ENCODE results near the gene NRF1. TPM values are rescaled to one million over a fixed set of nuclear protein-coding genes. Genes with fewer than 3 reads are reported as not detected.

Gene NRF1
- total and polyA plus RNA-seq, 2 of the 8 experiments (the other 6 are each of a cell fraction or from before 2014, with no cell fraction given) = 18.2 to 21.4 TPM

DNA sequence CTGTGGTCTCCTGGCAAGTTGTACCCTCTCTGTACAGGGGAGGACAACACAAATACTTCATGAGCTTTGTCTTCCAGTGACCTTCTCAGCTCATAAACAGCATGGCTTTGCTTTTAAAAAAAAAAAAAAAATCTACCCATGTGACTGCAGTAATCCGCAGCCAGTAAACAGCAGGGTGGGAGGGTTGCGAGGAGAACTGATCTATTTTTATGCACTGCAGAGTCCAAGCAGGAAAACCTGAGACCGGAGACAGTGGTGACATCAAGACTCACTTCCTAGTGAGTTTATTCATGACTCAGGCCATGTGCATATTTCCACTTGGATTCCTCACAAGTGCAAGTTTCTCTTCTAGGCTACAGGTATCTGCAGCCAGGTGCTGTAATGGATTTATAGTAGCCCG is 127.9 kb downstream of the NRF1 start:
- H2BK120ac ChIP-seq (replicated peaks; ENCODE audit: low read depth, low read length) = no peak overlapping the region
- CTCF ChIA-PET (ENCODE audit: partially characterized antibody) = interaction anchor here (0.6 to 1.2 kb wide), 5 partner anchors 34 to 96 kb away, joined by 3 read pairs; no protein-coding TSS in a partner anchor

More for the DNA sequence above, 127.9 kb downstream of the NRF1 start:
- H3K27me3 ChIP-seq (replicated peaks in 1 of 4; ENCODE audit: control insufficient read depth in 3 of 4, extremely low read depth in 1 of 4, insufficient read depth in 3 of 4, low read length in 3 of 4) = no peaks in the 10 kb centered on the region
- H2BK12ac ChIP-seq (ENCODE audit: low read depth, low read length) = no peak overlapping the region
- no peaks in the 10 kb centered on the region for H3K79me2 ChIP-seq (ENCODE audit: control insufficient read depth in 1 of 2, insufficient read depth in 2 of 2, low read length in 2 of 2)
- FAIRE-seq (no peak), DNase-seq (ENCODE audit: low read depth in 1 of 2, low spot score in 2 of 2) (no peak)
- H2BK5ac ChIP-seq (ENCODE audit: low read depth, low read length) = no peak overlapping the region
- peaks cover 7 to 15% (median 10%) of the 10 kb centered on the region in 4 experiments; a peak in 6 of 7 replicates for H3K4me1 ChIP-seq (replicated peaks in 1 of 4; ENCODE audit: control insufficient read depth in 3 of 4, insufficient read depth in 4 of 4, low read length in 3 of 4)
- H3K18ac ChIP-seq (ENCODE audit: extremely low read depth, low read length) = no peak overlapping the region
- no peak for TF ChIP-seq HDAC2 (IDR thresholded peaks at IDR 0.05; ENCODE audit: borderline replicate concordance in 1 of 2, low read depth in 2 of 2, low read length in 2 of 2)
- no peak for TF ChIP-seq RXRA (IDR thresholded peaks at IDR 0.05; ENCODE audit: insufficient read depth, low read depth, low read length)
- TF ChIP-seq SIRT6 (IDR thresholded peaks at IDR 0.05; ENCODE audit: low read length) = no peak
- no peak for TF ChIP-seq TEAD4 (IDR thresholded peaks at IDR 0.05; ENCODE audit: low read depth, low read length)
- TF ChIP-seq EP300 (IDR thresholded peaks at IDR 0.05; ENCODE audit: borderline replicate concordance in 1 of 2, low read depth in 2 of 2, low read length in 2 of 2) = no peak
- TF ChIP-seq CHD2 (IDR thresholded peaks at IDR 0.05; ENCODE audit: low read length) = no peak
- no peak for TF ChIP-seq GABPA (IDR thresholded peaks at IDR 0.05; ENCODE audit: borderline replicate concordance, insufficient read depth, low read length)
- no peak for TF ChIP-seq HDAC6 (IDR thresholded peaks at IDR 0.05; ENCODE audit: low read depth, low read length)
- no peak for TF ChIP-seq SIX5 (IDR thresholded peaks at IDR 0.05; ENCODE audit: low read depth, low read length)
- H2AK5ac ChIP-seq (ENCODE audit: low read depth, low read length) = no peak overlapping the region
- no peaks in the 10 kb centered on the region for H4K20me1 ChIP-seq (replicated peaks in 1 of 2; ENCODE audit: control insufficient read depth in 1 of 2, insufficient read depth in 2 of 2, low read length in 2 of 2)
- no peak overlapping the region for H3K4me3 ChIP-seq (ENCODE audit: extremely low read depth in 1 of 4, insufficient read depth in 2 of 4, low read depth in 3 of 4, low read length in 4 of 4)
- no peak overlapping the region for H3K27ac ChIP-seq (ENCODE audit: low read depth, low read length)
- no peak overlapping the region for H3K4me2 ChIP-seq (ENCODE audit: insufficient read depth in 1 of 2, low read depth in 2 of 2, low read length in 2 of 2)
- H4K8ac ChIP-seq (ENCODE audit: extremely low read depth, insufficient read depth, low read length) = no peak overlapping the region
- no peak overlapping the region for H3K4ac ChIP-seq (replicated peaks; ENCODE audit: insufficient read length, low read depth, low read length)
- no peaks in the 10 kb centered on the region for H3K9me3 ChIP-seq (ENCODE audit: insufficient read depth in 2 of 2, low read depth in 1 of 2, low read length in 1 of 2)
- POLR2A ChIA-PET (ENCODE audit: partially characterized antibody) = interaction anchor here (0.6 to 1.0 kb wide), 2 partner anchors 20 to 37 kb away, joined by 3 read pairs; no protein-coding TSS in a partner anchor
- H3K23me2 ChIP-seq (ENCODE audit: low read depth, low read length) = no peaks in the 10 kb centered on the region; the same call in 1 of the 2 replicates
- no peaks in the 10 kb centered on the region; the same call in 1 of the 2 replicates for H3K79me1 ChIP-seq (ENCODE audit: low read depth, low read length)
- no peak overlapping the region for H4K5ac ChIP-seq (ENCODE audit: insufficient read length, low read depth, low read length)
- no peak overlapping the region for H3K23ac ChIP-seq (ENCODE audit: insufficient read length)
- peaks cover 0 to 11% (median 3%) of the 10 kb centered on the region in 4 experiments; a peak in 6 of 8 replicates for H3K36me3 ChIP-seq (ENCODE audit: control insufficient read depth in 2 of 4, insufficient read depth in 4 of 4, low read length in 3 of 4)
- H2AFZ ChIP-seq (ENCODE audit: low read length) = no peak overlapping the region
- H2BK15ac ChIP-seq (ENCODE audit: low read length) = no peak overlapping the region
- WGBS, 2 experiments (ENCODE audit: extremely low coverage in 1 of 2, insufficient coverage in 1 of 2, insufficient read length in 1 of 2, insufficient replicate concordance in 2 of 2, low coverage in 1 of 2, low lambda C conversion rate in 2 of 2, missing lambda C conversion rate in 1 of 2) = 87% methylated on average over 4 of the region's 4 CpGs; no CpG with 5 or more reads in 1 of the 2 experiments
- no peak overlapping the region for H3K9ac ChIP-seq (replicated peaks in 1 of 4; ENCODE audit: extremely low read depth in 1 of 4, low read depth in 3 of 4, low read length in 3 of 4)
- H2BK20ac ChIP-seq (ENCODE audit: low read length) = no peak overlapping the region
- H3K14ac ChIP-seq (ENCODE audit: insufficient read length) = no peak overlapping the region
- H3K56ac ChIP-seq (replicated peaks; ENCODE audit: insufficient read length, low read depth, low read length) = no peak overlapping the region
- H4K91ac ChIP-seq (replicated peaks; ENCODE audit: insufficient read length, low read length) = no peak overlapping the region
